Measurements from ENCODE around the gene CAMK2G.

CAMK2G gene

DNA sequence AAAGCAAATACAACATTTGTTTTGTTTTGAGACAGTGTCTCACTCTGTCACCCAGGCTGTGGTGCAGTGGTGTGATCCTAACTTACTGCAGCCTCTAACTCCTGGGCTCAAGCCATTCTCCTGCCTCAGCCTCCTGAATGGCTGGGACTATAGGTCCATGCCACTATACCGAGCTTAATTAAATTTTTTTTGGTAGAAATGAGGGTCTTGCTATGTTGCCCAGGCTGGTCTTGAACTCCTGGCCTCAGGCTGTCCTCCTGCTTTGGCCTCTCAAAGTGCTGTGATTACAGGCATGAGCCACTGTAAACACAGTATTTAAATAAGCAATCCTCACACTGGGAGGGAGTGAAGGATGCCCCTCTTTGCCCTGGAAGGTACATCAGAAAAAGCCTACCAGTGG, 4.0 kb upstream of the CAMK2G start:
- DNase-seq, result no peak

- no peak for DNase-seq
Observed at GRCh38 chr10:73877533-73878160, 3.3 kb upstream of the CAMK2G start.

DNA sequence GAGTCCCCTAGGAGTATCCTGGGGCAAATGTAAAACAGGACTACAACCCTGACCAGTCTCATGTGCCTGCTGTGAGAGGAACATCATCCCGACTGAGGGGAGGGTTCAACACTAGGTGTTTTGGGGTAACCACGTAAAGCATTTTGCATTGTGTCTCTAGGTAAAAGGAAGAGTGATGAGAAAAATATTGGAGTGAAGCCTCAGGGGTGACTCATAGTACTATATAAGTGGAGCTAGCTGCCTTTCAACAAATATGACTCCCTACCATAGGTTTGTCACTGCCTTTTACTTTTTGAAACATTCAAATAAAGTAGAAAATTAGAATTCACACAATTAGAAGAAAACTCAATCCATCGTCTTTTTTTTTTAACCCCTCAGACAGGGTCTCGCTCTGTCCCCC, 2.6 kb upstream of the CAMK2G start:
- no peak for DNase-seq

GRCh38 chr10:73876566-73876965, 2.2 kb upstream of the CAMK2G start:
- no peak for DNase-seq

DNA sequence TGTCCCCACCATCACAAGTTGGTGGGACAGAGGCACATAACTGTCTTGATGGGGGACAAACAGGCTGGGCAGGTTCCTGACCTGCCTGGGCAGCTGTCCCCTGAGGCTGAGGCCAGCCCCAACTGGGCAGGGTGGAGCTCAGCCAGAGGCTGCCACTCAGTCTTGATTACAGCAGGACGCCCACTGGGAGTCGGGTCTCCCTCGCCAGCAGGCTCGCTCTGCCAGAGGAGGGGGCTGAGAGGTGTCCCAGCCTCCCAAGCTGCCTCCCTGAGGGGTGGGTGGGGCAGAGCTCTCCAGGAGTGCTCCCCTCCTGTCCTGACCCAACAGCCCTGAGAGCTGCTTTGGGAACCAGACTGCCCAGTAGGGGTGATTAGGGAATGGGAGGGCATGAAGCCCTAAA, 1.8 kb upstream of the CAMK2G start:
- DNase-seq, result no peak

GRCh38 chr10:73875139-73875475, 752 bp upstream of the CAMK2G start:
- DNase-seq, result no peak

GRCh38 chr10:73873838-73874215, 528 bp downstream of the CAMK2G start:
- no peak for DNase-seq

- DNase-seq, result no peak
Observed at GRCh38 chr10:73873142-73873837, 1.1 kb downstream of the CAMK2G start.

DNA sequence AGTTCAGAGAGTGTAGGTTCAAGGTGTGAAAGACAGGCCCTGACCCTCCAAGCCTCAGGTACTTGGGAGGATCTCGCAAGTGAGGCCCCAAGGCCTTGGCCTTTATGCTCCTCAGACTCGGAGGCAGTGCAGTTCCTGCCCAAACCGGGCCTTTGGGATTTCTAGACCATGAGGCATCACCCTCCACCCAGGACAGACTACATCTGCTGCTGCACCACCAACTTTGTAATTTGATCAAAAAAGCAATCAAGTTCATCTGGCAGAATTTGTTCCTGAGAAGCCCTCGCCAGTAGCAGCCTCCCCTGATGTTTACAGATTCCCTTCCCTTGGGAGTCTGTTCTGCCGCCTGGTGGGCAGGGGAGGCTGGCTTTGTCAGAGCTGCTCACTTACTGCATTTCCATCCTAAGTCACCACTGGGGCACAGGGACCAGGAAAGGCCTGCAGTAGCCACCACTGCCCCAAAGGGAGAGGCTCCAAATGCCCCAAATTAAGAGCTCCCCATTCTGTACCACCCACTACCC, 2.1 kb downstream of the CAMK2G start:
- no peak for DNase-seq

DNA sequence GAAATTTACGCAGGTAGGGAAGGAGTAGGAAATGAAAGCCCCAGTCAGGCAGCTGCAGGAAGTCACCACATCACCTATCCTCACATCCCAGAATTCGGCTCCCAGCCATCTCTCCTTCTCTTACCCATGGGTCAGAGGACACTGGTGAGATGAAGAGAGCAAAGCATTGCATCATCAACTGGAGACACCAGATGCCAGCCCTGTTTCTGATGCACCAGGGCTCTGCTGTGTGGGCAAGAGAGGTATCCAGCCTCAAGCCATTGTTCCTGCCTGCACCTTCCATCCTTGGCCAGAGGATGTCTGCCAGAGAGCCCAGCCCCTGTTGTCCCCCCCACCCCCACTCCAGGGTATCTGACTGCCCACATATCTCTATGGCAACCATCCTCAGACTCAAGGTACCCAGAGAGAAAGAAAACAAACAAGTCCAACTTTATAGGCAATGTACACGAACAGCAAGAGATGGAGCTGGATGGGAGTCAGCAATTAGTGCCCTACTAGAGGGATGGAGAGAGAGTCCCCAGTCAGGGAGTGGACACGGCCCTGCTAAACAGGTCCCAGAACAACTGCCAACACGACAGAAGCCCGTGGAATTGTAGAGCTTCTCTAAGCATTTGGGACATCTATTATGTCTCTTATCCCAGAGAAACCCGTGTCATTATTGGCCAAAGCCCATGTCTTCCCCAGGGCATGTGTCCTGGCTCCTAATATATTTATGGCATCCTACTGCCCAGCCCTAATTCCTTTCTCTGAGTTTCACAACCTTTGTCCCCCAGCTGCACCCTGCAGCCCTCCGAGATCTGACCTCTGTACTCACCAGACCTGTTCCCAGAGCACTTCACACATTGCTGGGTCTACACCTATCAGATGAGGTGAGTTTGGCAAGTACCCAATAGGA, 2.8 kb downstream of the CAMK2G start:
- no peak for DNase-seq

- no peak for DNase-seq
Observed at GRCh38 chr10:73868655-73869195, 5.6 kb downstream of the CAMK2G start.

DNA sequence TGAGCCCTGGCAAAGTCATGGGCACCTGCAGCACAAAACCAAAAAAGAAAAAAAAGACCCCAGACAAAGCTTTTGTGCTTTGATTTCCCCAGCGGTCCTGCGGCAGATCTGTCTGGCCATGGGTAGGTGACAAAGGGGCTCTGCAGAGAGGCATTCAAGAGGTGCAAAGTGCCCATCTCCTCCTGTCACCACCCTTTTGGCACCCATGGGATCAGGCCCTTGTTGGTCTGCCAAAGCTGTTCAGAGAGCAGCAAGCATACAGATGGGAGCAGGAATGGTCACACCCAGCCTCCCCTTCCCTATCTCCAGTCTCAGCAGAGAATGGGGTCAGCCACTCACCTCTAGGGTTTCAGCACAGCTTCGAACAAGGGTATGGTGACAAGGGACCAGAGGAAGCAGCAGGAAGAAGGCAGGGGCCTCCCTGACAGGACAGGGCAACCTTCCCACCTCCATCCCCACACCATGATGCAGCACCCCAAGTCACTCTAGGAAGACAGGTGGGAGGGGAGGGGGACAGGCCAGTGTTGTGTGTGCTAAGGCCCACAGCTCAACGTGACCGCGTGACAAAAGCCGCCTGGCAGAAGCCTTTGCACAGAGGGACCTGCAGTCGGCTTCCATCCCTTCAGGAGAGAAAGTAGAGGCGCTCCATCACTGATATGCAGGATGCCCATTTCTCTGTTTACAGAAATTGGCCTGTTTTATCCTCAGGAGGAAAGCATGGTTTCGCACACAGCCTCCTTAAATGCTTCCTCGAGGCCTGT, 6.3 kb downstream of the CAMK2G start:
- no peak for DNase-seq

- no peak for DNase-seq
Observed at GRCh38 chr10:73867126-73867807, 7.1 kb downstream of the CAMK2G start.

DNA sequence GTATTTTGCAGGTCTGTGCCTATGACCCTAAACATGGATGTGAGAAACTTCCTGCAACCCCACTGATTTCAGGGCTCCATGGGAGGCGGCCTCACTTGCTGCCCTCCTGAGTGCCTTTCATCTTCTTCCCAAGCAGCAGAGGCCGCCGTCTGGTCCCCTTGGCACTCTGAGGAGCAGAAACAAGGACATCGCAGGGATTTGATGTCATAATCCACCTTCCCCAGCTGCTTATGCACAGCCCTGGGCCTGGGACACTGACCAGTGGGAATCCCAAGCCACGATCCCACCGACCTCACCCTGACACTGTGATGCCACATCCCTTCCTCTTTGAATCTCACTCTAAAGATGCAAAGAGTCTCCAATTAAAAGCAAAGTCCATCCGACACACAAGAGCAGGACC, 7.7 kb downstream of the CAMK2G start:
- DNase-seq, result no peak

DNA sequence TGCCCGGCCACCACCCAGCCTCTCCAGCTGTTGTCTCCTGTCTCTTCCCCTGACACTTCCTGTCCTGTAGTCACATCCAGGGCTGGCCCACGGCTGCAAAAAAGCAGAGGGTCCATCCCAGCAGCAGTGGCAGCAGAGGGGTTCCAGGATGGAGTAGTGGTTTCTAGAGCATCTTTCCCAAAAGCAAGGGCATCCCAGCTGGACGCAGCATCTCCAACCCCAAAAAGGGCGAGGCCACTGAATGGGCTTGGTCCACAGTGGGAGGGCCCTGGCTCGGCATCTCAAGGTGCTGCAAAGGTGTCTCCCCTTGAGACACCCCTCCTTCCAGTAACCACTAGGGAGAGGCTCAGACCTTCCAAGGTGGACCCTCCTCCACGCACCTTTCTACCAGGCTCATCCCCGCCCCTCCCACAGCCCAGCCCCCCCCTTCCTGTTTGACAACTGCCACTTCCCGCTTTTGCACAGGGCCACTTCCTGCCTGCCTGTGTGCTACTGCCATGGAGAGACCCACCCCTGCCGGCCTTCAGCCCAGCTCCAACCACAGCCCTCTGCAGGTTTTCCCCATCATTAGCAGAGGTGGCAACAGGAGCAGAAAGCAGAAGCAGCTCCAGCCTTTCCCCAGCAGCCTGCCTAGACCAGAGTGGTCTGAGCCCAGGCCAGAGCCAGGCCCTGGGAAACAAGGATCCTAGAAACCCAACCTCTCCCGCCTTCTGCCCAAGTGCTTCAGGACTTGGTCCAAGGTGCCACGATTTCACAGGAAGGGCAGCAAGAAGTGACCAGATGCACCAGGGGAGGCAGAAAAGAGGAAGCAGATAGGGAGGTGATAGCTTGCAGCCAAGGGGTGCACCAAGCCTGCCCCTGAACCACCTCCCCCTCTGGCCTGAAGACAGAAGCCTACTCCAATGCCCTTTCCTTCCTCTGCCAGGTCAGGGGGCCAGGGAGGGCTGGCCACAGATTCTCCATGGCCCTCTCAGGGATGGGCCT, 8.6 kb downstream of the CAMK2G start:
- DNase-seq, result no peak

DNA sequence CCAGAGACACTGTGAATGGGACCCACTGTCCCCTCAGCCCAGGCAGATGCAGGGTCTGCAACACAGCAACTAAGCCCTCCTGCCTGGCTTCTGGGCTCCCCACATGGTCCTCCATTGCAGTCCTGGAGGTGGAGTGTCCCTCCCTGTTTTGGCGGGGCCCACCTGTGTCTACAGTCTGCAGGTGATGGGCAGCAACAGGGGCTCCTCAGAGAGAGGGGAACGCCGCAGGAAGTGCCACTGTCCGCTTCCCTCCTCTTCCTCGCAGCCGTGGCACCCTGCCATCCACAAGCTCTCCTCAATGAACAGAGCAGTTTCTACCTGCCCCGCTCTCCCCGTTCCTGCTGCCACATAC, 9.3 kb downstream of the CAMK2G start:
- no peak for DNase-seq

- no peak for DNase-seq
Observed at GRCh38 chr10:73864229-73864628, 10.1 kb downstream of the CAMK2G start.

- DNase-seq, result no peak
Observed at GRCh38 chr10:73863039-73863817, 11.1 kb downstream of the CAMK2G start.

DNA sequence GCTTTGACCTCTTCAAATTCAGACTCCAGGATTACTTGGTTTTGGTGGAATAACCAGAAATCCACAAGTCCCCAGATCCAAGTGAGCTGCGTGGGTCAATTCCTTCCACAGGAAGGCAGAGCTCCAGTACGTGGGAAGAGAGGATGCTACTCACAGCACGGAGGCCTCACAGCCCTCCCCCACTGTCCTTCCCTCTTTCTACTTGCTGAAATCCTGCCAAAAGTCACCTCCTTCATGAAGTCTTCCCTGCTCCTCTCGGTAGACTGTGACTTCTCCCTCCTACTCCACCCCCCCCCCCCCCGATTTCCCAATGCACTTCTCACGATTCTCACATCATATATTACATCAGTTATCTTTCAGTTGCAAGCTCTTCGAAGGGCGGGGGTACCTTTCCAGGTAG, 12.3 kb downstream of the CAMK2G start:
- no peak for DNase-seq

Data from NCI-H1436 treated with DMSO at 0.1 percent for 48 hours (cell line).